Adrenal gland (tissue), 12 donors: ENCODE data around the gene ABT1. TPM values are rescaled to one million over a fixed set of nuclear protein-coding genes. Genes with fewer than 3 reads are reported as not detected.

ENCODE experiments used
- DNase-seq, 7 donors: peaks; one replicate each; pipeline ENCODE4 v3.0.0-alpha.2; 2019 to 2020
- H3K27ac ChIP-seq, 5 donors: fragments of 200-600 bp; sonication (generic) in 4 of 5; 1 replicate in 3 of 5; 2 replicates in 2 of 5; pipeline versions ENCODE4 v1.5.1 to v1.8.0; 2016 to 2020; ENCODE audit warnings: mild to moderate bottlenecking in 1 of 5
- H3K27me3 ChIP-seq: fragments of 200-600 bp; 2 replicates; pipeline ENCODE4 v1.8.0; 2021
- H3K36me3 ChIP-seq, 2 donors: fragments of 200-600 bp; replicated peaks in 1 of 2; 1 replicate in 1 of 2; 2 replicates in 1 of 2; pipeline versions ENCODE4 v1.5.1 to v1.8.0; 2018 to 2022
- H3K4me1 ChIP-seq, 2 donors: fragments of 200-600 bp; replicated peaks in 1 of 2; 1 replicate in 1 of 2; 2 replicates in 1 of 2; pipeline versions ENCODE4 v1.5.1 to v1.8.0; 2018 to 2021
- H3K4me3 ChIP-seq, 4 donors: fragments of 200-600 bp; sonication (generic) in 3 of 4; one replicate each; pipeline ENCODE4 v1.5.1; 2016 to 2018
- H3K9me3 ChIP-seq, 3 donors: fragments of 200-600 bp; sonication (generic) in 1 of 3; replicated peaks in 1 of 3; 1 replicate in 2 of 3; 2 replicates in 1 of 3; pipeline versions ENCODE4 v1.5.1 to v1.8.0; 2016 to 2021
- CTCF ChIP-seq, 6 experiments: fragments of 450-650 bp in 4 of 6; fragments of 200-600 bp in 2 of 6; sonication (generic) in 1 of 6; IDR thresholded peaks; 1 replicate in 5 of 6; 2 replicates in 1 of 6; pipeline versions ENCODE4 v1.5.1 to v1.8.0; 2016 to 2021; ENCODE audit warnings: antibody characterized with exemption in 6 of 6, mild to moderate bottlenecking in 2 of 6, moderate library complexity in 1 of 6
- POLR2A ChIP-seq, 2 donors: fragments of 450-650 bp; IDR thresholded peaks; one replicate each; pipeline ENCODE4 v1.6.1; 2017; ENCODE audit warnings: antibody characterized with exemption in 2 of 2, mild to moderate bottlenecking in 2 of 2, moderate library complexity in 1 of 2
- WGBS, 4 donors: extraction: QIAGEN DNeasy Blood & Tissue Kit in 2 of 4; methylation state at CpG; one replicate each; pipeline versions ENCODE4 v1.1.5 to v1.1.7; 2013 to 2017; 5-methylcytosine and 5-hydroxymethylcytosine counted together
- intact Hi-C, 2 donors: fragments of 100-400 bp; cut with DNase I; formaldehyde crosslinking; loops; one replicate each; pipeline versions ENCODE4 v1.14.1 to v1.15.0; 2022 to 2023
- polyA plus RNA-seq, 3 donors: library from polyadenylated mRNA; stranded (reverse); fragments of 200-250 nt in 2 of 3; fragments of 350-450 nt in 1 of 3; fragmentation: Illumina TruSeq in 1 of 3; extraction: RNeasy Lipid Tissue Mini Kit (QIAGEN cat#74804) in 1 of 3; gene quantifications; one replicate each; pipeline ENCODE4 v1.2.3, GENCODE V29; 2013 to 2014
- total RNA-seq, 9 donors: library from RNA; depleted of rRNA in 4 of 9; stranded (reverse); fragments of >200 nt in 4 of 9; fragments of 120-200 nt in 1 of 9; fragmentation: NEBNext Ultra II Directional in 1 of 9; extraction: Animal tissue kit (Norgen Biotek cat#: 25700) in 1 of 9; gene quantifications; one replicate each; pipeline versions ENCODE4 v1.1.0 to v1.2.4, GENCODE V29; 2013 to 2023
- donor health status: healthy with polysubstance abuse.
- donor health status: Bipolar disorder and iron deficiency.
- donor health status: DM: yes; HTN: yes; CAD: no.
- donor health status: DM: no; HTN: no; CAD: no.
- donor health status: DM: no; HTN: no; CAD: no.
- donor health status: DM: yes; HTN: yes; CAD: no.

Gene ABT1
- total and polyA plus RNA-seq, 12 donors = 7.3 to 21.6 (median 12.1) TPM

GRCh38 chr6:26604026-26604425 lies 7.3 kb downstream of the ABT1 start:
- no peak for DNase-seq
- intact Hi-C loops = no loop called here
- Histone ChIP-seq H3K9me3 (no peaks in the 10 kb centered on the region), H3K4me3 (no peak overlapping the region), H3K4me1 (no peaks in the 10 kb centered on the region), H3K36me3 (peaks cover 0 to 10% of the 10 kb centered on the region in 2 donors), H3K27ac (no peak overlapping the region), H3K27me3 (no peaks in the 10 kb centered on the region)
- 56 to 65% (median 61%) methylated on average over 3 of the region's 3 CpGs for WGBS, 4 donors
- TF ChIP-seq CTCF (IDR thresholded peaks at IDR 0.05) = no peak
- TF ChIP-seq POLR2A (IDR thresholded peaks at IDR 0.05) = no peak

- Histone ChIP-seq H3K4me1 (no peaks in the 10 kb centered on the region), H3K4me3 (no peak overlapping the region), H3K36me3 (peaks cover 0 to 2% of the 10 kb centered on the region in 2 donors), H3K9me3 (no peaks in the 10 kb centered on the region), H3K27ac (no peak overlapping the region), H3K27me3 (no peaks in the 10 kb centered on the region)
- 66 to 76% (median 67%) methylated on average over 3 of the region's 3 CpGs for WGBS, 4 donors
- TF ChIP-seq POLR2A (IDR thresholded peaks at IDR 0.05) = no peak
- intact Hi-C loops = no loop called here
- no peak for DNase-seq
Observed at GRCh38 chr6:26604797-26605196, 8.0 kb downstream of the ABT1 start.

DNA sequence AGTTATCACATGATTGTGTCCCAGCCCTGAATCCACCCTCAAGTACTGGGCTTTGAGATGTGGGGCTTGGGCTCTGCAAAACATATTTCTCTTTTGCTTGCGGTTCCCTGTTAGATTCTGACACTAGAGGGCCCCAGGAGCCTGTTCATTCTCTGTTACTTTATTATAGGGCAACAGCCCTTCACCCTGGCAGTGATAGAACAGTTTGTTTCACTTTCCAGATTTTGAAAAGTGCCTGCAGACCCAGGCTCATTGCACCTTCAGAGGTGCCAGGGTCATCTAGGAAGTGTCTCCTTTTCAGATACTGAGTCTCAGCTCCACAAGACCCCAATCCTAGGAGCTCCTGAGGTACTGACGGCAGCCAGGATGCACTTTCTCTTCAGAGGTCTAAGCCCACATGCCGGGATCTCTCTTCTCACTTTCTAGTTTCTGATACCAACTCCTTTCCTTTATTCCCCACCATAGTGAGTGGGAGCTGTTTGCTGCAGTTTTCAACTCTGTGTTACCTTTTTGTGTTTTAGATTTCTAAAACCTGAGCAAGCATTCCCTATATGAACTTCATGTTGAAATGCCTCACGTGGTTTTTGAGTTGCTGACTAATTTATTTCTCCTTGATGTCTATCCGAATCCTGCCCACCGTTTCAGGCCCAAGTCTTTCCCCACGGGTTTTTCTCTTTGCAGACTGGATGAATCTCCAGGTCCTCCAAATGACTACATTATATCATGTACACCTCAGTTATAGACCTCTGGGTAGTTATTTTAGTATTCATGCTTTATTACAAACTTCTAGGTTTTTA lies 10.9 kb downstream of the ABT1 start:
- DNase-seq = peak; percentile 41 to 75 (median 54)
- Histone ChIP-seq H3K27me3 (no peaks in the 10 kb centered on the region), H3K4me3 (peak overlapping the region in 1 of 4 donors; percentile 30), H3K4me1 (no peaks in the 10 kb centered on the region), H3K9me3 (no peaks in the 10 kb centered on the region), H3K36me3 (no peaks in the 10 kb centered on the region), H3K27ac (no peak overlapping the region)
- TF ChIP-seq CTCF (IDR thresholded peaks at IDR 0.05) = peak; percentile 47 to 76 (median 67)
- TF ChIP-seq POLR2A (IDR thresholded peaks at IDR 0.05) = no peak
- intact Hi-C loops = loop anchor here (2.0 kb wide), 1 partner anchor 471 kb away; no protein-coding TSS in a partner anchor
- WGBS, 4 donors = 30 to 45% (median 38%) methylated on average over 7 of the region's 7 CpGs

DNA sequence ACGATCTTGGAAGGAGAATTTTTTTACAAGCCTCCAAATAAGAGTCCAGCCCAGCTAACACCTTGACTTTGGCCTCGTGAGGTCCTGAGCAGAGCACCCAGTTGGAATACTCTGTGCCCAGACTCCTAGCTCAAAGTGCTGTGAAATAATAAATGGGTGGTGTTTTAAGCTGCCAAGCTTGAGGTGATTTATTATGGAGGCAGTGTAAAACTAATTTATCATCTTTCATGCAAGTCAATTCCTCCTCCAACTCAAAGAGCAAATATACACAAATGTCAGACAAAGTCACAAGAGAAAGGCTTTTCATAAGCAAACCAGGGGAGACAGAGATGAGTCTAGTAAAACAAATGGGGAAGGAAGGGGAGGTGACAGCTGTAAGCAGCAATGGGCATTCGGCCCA lies 12.7 kb downstream of the ABT1 start:
- intact Hi-C loops = no loop called here

More for the DNA sequence above, 12.7 kb downstream of the ABT1 start:
- Histone ChIP-seq H3K4me3 (no peak overlapping the region), H3K9me3 (no peaks in the 10 kb centered on the region), H3K27me3 (peaks cover 16% of the 10 kb centered on the region), H3K36me3 (no peaks in the 10 kb centered on the region), H3K27ac (no peak overlapping the region), H3K4me1 (no peaks in the 10 kb centered on the region)
- TF ChIP-seq CTCF (IDR thresholded peaks at IDR 0.05) = no peak
- DNase-seq = no peak
- 57 to 74% (median 66%) methylated on average over 3 of the region's 3 CpGs for WGBS, 4 donors
